ENCODE measurements around the gene SANBR. TPM values are rescaled to one million over a fixed set of nuclear protein-coding genes. Genes with fewer than 3 reads are reported as not detected.

The SANBR gene
- total and polyA plus RNA-seq, 2 of the 13 experiments (the other 11 are each of a cell fraction or from before 2014, with no cell fraction given): 9.8 to 20.9 TPM

DNA sequence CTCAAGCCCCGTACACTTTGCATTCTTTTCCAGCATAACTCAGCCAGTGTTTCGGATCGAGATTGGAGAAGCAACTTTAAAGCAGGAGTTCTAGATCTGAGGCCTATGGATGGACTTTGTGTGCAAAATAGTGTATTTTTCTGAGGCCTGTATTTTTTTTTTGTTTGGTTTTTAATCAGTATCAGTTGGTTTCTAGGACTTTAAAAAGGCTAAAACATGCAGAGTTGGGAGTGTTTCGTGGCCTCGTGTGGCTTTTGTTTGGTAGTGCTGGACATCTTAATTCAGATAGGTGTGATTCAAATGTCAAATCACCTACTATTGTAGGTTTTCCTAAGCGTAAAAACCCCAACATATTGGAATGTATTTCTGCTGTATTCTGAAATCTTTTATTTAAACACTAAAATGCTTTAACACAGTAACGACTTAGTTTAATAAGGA is 47.3 kb upstream of the SANBR start:
- peak overlapping the region; percentile 99 for H3K27ac ChIP-seq (ENCODE audit: extremely low read length, insufficient read depth, low read length)
- ChIA-PET CTCF (ENCODE audit: low intra/inter-chr PET ratio, low total read pairs) (no interaction called here), POLR2A (interaction anchor here (0.7 to 2.9 kb wide), 5 partner anchors 11 to 520 kb away, joined by 3 to 20 read pairs (median 6); partner anchors contain the start of genes SANBR and XPO1)
- H3K4me3 ChIP-seq (replicated peaks in 1 of 3; ENCODE audit: insufficient read depth in 1 of 3, low read depth in 2 of 3, low read length in 3 of 3): peak overlapping the region; percentile 74 to 94 (median 93)
- H2AFZ ChIP-seq (ENCODE audit: low read length): no peak overlapping the region
- peaks cover 66% of the 10 kb centered on the region for H3K4me1 ChIP-seq (ENCODE audit: insufficient read depth, low read length)
- WGBS (ENCODE audit: low lambda C conversion rate): under 1% methylated on average over 7 of the region's 7 CpGs
- H3K9me3 ChIP-seq (ENCODE audit: low read length): 0 out of 2 replicates have a peak, but pooled peaks cover 3% of the 10 kb centered on the region
- FAIRE-seq (no peak), DNase-seq (ENCODE audit: low spot score) (no peak), ATAC-seq (no peak)
- H3K79me2 ChIP-seq (ENCODE audit: insufficient read depth, low read length): peaks cover 95% of the 10 kb centered on the region
- H3K4me2 ChIP-seq (ENCODE audit: low read depth, low read length): peak overlapping the region; percentile 83
- TSS peak; percentile 70 for BruUV-seq (replicated peaks)
- H3K27me3 ChIP-seq (ENCODE audit: control insufficient read depth in 1 of 2, insufficient read depth in 2 of 2, low read length in 2 of 2): no peaks in the 10 kb centered on the region; a peak in 1 of 5 replicates
- H4K20me1 ChIP-seq (ENCODE audit: insufficient read depth, low read length): 0 out of 2 replicates have a peak, but pooled peaks cover under 1% of the 10 kb centered on the region
- peaks cover 3 to 33% of the 10 kb centered on the region in 2 experiments; a peak in 3 of 5 replicates for H3K36me3 ChIP-seq (replicated peaks in 1 of 2; ENCODE audit: control insufficient read depth in 1 of 2, insufficient read depth in 2 of 2, low read length in 2 of 2)
- H3K9ac ChIP-seq (ENCODE audit: insufficient read depth, low read depth, low read length): peak overlapping the region; percentile 97
- in situ Hi-C loops (cut with HindIII; ENCODE audit: extremely low pct_ligation_motif_present, low pct_unique_long_range_greater_than_20kb) (no loop called here), intact Hi-C loops (cut with micrococcal nuclease; ENCODE audit: unreplicated experiment) (loop anchor here (2.0 to 10.0 kb wide), 3 partner anchors 46 to 136 kb away; partner anchors contain the start of genes REL and SANBR)
- TF ChIP-seq BRCA1 (CRISPR knock-in tag; IDR thresholded peaks at IDR 0.05) (peak; percentile 75; the same call in 1 of the 2 replicates), ZNF616 (CRISPR knock-in tag; IDR thresholded peaks at IDR 0.05; ENCODE audit: low read depth) (0 out of 2 replicates have a peak, but pooled peaks have one; percentile 10), IRF2 (CRISPR knock-in tag; IDR thresholded peaks at IDR 0.05) (no peak), SP140L (CRISPR knock-in tag; IDR thresholded peaks at IDR 0.05; ENCODE audit: borderline replicate concordance) (peak; percentile 92; the same call in 1 of the 2 replicates), ZNF766 (CRISPR knock-in tag; IDR thresholded peaks at IDR 0.05; ENCODE audit: borderline replicate concordance) (0 out of 2 replicates have a peak, but pooled peaks have one; percentile 10), MIER3 (CRISPR knock-in tag; IDR thresholded peaks at IDR 0.05; ENCODE audit: borderline replicate concordance) (peak; percentile 96; the same call in 1 of the 2 replicates), RORA (CRISPR knock-in tag; IDR thresholded peaks at IDR 0.05) (no peak), ZFP41 (CRISPR knock-in tag; IDR thresholded peaks at IDR 0.05; ENCODE audit: borderline replicate concordance) (0 out of 2 replicates have a peak, but pooled peaks have one; percentile 69), MED13 (CRISPR knock-in tag; IDR thresholded peaks at IDR 0.05) (no peak; the same call in 1 of the 2 replicates), SMARCC2 (IDR thresholded peaks at IDR 0.05) (no peak), HMG20B (CRISPR knock-in tag; conservative IDR thresholded peaks at IDR 0.05) (no peak)
- TF ChIP-seq, protein P1, sequence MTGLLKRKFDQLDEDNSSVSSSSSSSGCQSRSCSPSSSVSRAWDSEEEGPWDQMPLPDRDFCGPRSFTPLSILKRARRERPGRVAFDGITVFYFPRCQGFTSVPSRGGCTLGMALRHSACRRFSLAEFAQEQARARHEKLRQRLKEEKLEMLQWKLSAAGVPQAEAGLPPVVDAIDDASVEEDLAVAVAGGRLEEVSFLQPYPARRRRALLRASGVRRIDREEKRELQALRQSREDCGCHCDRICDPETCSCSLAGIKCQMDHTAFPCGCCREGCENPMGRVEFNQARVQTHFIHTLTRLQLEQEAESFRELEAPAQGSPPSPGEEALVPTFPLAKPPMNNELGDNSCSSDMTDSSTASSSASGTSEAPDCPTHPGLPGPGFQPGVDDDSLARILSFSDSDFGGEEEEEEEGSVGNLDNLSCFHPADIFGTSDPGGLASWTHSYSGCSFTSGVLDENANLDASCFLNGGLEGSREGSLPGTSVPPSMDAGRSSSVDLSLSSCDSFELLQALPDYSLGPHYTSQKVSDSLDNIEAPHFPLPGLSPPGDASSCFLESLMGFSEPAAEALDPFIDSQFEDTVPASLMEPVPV (CRISPR knock-in tag; IDR thresholded peaks at IDR 0.05): no peak
- TF ChIP-seq, protein P2, sequence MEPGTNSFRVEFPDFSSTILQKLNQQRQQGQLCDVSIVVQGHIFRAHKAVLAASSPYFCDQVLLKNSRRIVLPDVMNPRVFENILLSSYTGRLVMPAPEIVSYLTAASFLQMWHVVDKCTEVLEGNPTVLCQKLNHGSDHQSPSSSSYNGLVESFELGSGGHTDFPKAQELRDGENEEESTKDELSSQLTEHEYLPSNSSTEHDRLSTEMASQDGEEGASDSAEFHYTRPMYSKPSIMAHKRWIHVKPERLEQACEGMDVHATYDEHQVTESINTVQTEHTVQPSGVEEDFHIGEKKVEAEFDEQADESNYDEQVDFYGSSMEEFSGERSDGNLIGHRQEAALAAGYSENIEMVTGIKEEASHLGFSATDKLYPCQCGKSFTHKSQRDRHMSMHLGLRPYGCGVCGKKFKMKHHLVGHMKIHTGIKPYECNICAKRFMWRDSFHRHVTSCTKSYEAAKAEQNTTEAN (CRISPR knock-in tag; conservative IDR thresholded peaks at IDR 0.05): peak; percentile 94; the same call in 1 of the 2 replicates
- TF ChIP-seq, protein P3, sequence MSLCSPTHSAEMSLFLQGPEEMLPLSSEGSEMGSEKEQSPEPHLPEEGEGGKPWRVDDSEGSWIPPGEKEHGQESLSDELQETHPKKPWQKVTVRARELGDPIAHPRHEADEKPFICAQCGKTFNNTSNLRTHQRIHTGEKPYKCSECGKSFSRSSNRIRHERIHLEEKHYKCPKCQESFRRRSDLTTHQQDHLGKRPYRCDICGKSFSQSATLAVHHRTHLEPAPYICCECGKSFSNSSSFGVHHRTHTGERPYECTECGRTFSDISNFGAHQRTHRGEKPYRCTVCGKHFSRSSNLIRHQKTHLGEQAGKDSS (CRISPR knock-in tag; IDR thresholded peaks at IDR 0.05; ENCODE audit: borderline replicate concordance, low read depth): 0 out of 2 replicates have a peak, but pooled peaks have one; percentile 82
- TF ChIP-seq, protein P4, sequence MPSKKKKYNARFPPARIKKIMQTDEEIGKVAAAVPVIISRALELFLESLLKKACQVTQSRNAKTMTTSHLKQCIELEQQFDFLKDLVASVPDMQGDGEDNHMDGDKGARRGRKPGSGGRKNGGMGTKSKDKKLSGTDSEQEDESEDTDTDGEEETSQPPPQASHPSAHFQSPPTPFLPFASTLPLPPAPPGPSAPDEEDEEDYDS (CRISPR knock-in tag; IDR thresholded peaks at IDR 0.05): peak; percentile 88; the same call in 1 of the 2 replicates
- TF ChIP-seq, protein P5, sequence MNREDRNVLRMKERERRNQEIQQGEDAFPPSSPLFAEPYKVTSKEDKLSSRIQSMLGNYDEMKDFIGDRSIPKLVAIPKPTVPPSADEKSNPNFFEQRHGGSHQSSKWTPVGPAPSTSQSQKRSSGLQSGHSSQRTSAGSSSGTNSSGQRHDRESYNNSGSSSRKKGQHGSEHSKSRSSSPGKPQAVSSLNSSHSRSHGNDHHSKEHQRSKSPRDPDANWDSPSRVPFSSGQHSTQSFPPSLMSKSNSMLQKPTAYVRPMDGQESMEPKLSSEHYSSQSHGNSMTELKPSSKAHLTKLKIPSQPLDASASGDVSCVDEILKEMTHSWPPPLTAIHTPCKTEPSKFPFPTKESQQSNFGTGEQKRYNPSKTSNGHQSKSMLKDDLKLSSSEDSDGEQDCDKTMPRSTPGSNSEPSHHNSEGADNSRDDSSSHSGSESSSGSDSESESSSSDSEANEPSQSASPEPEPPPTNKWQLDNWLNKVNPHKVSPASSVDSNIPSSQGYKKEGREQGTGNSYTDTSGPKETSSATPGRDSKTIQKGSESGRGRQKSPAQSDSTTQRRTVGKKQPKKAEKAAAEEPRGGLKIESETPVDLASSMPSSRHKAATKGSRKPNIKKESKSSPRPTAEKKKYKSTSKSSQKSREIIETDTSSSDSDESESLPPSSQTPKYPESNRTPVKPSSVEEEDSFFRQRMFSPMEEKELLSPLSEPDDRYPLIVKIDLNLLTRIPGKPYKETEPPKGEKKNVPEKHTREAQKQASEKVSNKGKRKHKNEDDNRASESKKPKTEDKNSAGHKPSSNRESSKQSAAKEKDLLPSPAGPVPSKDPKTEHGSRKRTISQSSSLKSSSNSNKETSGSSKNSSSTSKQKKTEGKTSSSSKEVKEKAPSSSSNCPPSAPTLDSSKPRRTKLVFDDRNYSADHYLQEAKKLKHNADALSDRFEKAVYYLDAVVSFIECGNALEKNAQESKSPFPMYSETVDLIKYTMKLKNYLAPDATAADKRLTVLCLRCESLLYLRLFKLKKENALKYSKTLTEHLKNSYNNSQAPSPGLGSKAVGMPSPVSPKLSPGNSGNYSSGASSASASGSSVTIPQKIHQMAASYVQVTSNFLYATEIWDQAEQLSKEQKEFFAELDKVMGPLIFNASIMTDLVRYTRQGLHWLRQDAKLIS (CRISPR knock-in tag; IDR thresholded peaks at IDR 0.05): 0 out of 2 replicates have a peak, but pooled peaks have one; percentile 37
